ENCODE measurements around the gene PYGL.
"Not testable (repeated sequence)": the region's sequence is repeated elsewhere in the genome, so short reads cannot be mapped to it uniquely, and the experiment has no call there.

The PYGL gene

DNA sequence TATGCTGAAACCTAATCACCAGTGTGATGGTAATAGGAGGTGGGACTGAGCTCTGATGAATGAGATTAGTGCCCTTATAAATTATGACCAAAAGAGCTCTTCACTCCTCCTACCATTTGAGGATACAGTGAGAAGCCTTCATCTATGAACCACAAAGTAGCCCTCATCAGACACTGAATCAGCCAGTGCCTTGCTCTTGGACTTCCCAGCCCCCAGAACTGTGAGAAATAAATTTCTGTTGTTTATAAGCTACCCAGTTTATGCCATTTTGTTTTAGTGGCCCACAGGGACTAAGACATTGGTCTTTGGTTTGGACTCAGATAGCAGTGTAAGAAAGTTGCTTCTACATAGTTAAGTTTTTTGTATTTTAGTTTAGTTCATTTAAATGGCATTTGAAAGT, 39.6 kb downstream of the PYGL start:
- Histone ChIP-seq H3K36me3 (no peaks in the 10 kb centered on the region), H3K27me3 (peaks cover 4% of the 10 kb centered on the region; the same call in 1 of the 2 replicates), H3K9me3 (no peaks in the 10 kb centered on the region), H3K4me3 (ENCODE audit: low read depth, low read length) (no peak overlapping the region), H3K4me1 (peaks cover 11% of the 10 kb centered on the region)
- DNase-seq: no peak
- TF ChIP-seq, protein P1, sequence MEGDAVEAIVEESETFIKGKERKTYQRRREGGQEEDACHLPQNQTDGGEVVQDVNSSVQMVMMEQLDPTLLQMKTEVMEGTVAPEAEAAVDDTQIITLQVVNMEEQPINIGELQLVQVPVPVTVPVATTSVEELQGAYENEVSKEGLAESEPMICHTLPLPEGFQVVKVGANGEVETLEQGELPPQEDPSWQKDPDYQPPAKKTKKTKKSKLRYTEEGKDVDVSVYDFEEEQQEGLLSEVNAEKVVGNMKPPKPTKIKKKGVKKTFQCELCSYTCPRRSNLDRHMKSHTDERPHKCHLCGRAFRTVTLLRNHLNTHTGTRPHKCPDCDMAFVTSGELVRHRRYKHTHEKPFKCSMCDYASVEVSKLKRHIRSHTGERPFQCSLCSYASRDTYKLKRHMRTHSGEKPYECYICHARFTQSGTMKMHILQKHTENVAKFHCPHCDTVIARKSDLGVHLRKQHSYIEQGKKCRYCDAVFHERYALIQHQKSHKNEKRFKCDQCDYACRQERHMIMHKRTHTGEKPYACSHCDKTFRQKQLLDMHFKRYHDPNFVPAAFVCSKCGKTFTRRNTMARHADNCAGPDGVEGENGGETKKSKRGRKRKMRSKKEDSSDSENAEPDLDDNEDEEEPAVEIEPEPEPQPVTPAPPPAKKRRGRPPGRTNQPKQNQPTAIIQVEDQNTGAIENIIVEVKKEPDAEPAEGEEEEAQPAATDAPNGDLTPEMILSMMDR (IDR thresholded peaks at IDR 0.05; ENCODE audit: low read depth, low read length): no peak

DNA sequence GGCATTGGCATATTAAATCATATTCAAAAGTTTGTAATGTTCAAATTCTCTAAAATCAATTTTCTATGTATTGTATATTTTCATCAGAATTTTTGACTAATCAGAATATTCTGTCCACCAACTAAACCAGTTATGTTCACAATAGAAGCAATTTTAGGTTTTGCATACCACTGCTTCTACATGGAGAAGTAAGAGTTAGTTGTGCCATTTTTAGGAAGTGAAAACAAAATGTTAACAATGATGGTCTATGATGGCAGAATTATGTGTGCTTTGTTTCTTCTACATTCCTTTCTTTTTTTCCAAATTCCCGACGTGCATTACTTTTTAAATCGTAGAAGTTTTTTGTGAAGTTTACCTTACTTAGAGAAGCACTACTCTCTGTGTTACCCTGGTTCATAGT, 42.9 kb downstream of the PYGL start:
- H3K27me3 ChIP-seq: no peaks in the 10 kb centered on the region
- H3K4me3 ChIP-seq (ENCODE audit: low read depth, low read length): no peak overlapping the region
- peaks cover 2% of the 10 kb centered on the region for H3K4me1 ChIP-seq
- DNase-seq: no peak
- H3K9me3 ChIP-seq: no peaks in the 10 kb centered on the region
- TF ChIP-seq, protein P1 (IDR thresholded peaks at IDR 0.05; ENCODE audit: low read depth, low read length): no peak
- no peaks in the 10 kb centered on the region for H3K36me3 ChIP-seq

GRCh38 chr14:50897658-50898175, 46.6 kb downstream of the PYGL start:
- TF ChIP-seq, protein P1 (IDR thresholded peaks at IDR 0.05; ENCODE audit: low read depth, low read length): no peak
- Histone ChIP-seq H3K4me3 (ENCODE audit: low read depth, low read length) (no peak overlapping the region), H3K36me3 (no peaks in the 10 kb centered on the region), H3K4me1 (no peaks in the 10 kb centered on the region), H3K9me3 (no peaks in the 10 kb centered on the region), H3K27me3 (no peaks in the 10 kb centered on the region)
- no peak for DNase-seq

GRCh38 chr14:50897005-50897404, 47.3 kb downstream of the PYGL start:
- DNase-seq; H3K36me3 ChIP-seq; H3K27me3 ChIP-seq; H3K9me3 ChIP-seq; H3K4me3 ChIP-seq (ENCODE audit: low read depth, low read length); H3K4me1 ChIP-seq: not testable (repeated sequence)

- not testable (repeated sequence) for H3K27me3 ChIP-seq; DNase-seq; H3K4me1 ChIP-seq; H3K9me3 ChIP-seq; H3K4me3 ChIP-seq (ENCODE audit: low read depth, low read length); H3K36me3 ChIP-seq
Observed at GRCh38 chr14:50896421-50896820, 47.9 kb downstream of the PYGL start.

- Histone ChIP-seq H3K36me3 (no peaks in the 10 kb centered on the region), H3K27me3 (no peaks in the 10 kb centered on the region), H3K9me3 (no peaks in the 10 kb centered on the region), H3K4me1 (peaks cover 10% of the 10 kb centered on the region), H3K4me3 (ENCODE audit: low read depth, low read length) (no peak overlapping the region)
- DNase-seq: no peak
- TF ChIP-seq, protein P1 (IDR thresholded peaks at IDR 0.05; ENCODE audit: low read depth, low read length): no peak
Observed at GRCh38 chr14:50892255-50892654, 52.0 kb downstream of the PYGL start.

- no peaks in the 10 kb centered on the region for H3K27me3 ChIP-seq
- no peaks in the 10 kb centered on the region for H3K36me3 ChIP-seq
- TF ChIP-seq, protein P1 (IDR thresholded peaks at IDR 0.05; ENCODE audit: low read depth, low read length): no peak
Observed at GRCh38 chr14:50887476-50887875, 56.8 kb downstream of the PYGL start.

More at GRCh38 chr14:50887476-50887875, 56.8 kb downstream of the PYGL start:
- no peaks in the 10 kb centered on the region for H3K9me3 ChIP-seq
- no peak overlapping the region for H3K4me3 ChIP-seq (ENCODE audit: low read depth, low read length)
- peaks cover 11% of the 10 kb centered on the region for H3K4me1 ChIP-seq
- no peak for DNase-seq
